ENCODE measurements around the gene SCAMP1.
"Not testable (repeated sequence)": the region's sequence is repeated elsewhere in the genome, so short reads cannot be mapped to it uniquely, and the experiment has no call there.

Gene SCAMP1

DNA sequence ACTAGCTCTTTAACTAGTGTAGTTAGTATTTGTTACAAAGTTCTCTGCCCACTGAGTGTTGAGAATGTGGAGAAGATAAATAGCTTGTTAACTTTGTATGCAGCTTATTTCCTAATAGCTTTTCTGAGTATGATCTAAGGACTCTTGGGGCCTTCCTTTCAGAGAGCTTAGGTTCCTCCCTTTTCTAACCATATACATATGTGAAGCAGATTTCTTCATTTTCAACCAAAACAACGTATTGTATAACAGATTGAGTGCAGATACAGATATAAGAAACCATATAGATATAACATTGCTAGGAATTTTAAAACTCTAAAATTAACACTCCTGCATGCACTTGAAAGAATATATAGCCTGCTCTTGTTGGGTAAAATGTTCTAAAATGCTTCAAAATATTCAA, 70.4 kb downstream of the SCAMP1 start:
- no peak for DNase-seq

DNA sequence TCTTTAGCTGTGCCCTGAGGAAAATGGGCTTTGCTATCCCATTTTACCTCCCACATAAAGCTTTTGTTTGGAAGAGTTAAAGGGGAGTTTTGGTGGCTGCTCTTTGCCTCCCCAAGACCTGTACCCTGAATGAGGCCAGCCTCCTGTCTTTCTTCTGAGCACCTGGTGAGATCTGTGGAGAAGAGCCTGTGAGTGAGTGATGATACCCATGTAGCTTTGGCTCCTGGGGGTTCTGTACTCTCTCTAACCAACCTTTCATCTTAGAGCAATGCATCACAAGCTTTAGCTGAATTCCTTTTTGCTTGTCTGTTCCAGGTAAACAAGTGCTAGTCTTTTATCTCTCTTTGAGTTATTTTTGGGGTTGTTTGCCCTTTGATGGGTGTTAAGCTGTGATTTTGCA, 73.6 kb downstream of the SCAMP1 start:
- DNase-seq = no peak

DNA sequence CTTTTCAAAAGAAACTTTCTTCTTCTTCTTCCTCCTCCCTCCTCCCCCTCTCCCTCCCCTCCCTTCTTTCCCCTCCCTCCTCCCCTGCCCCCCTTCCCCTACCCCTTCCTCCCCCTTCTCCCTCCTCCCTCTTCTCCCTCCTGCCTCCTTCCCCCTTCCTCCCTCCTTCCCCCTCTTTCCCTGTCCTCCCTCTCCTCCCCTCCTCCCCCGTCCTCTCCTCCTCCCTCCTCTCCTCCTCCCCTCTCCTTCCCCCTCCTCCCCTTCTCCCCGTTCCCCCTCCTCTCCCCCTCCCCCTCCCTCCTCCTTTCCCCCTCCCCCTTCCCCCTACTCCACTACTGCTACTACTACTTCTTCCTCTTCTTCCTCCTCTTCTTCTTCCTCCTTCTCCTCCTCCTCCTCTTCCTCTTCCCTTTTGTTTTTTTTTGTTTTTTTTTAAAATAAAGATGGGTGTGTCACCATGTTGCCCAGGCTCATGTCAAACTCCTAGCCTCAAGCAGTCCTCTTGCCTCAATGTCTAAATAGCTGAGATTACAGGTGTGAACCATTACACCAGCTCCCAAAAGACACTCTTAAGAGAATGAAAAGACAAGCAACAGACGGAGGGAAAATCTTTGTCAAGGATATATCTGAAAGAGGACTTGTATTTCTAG, 87.5 kb downstream of the SCAMP1 start:
- no peak for DNase-seq

DNA sequence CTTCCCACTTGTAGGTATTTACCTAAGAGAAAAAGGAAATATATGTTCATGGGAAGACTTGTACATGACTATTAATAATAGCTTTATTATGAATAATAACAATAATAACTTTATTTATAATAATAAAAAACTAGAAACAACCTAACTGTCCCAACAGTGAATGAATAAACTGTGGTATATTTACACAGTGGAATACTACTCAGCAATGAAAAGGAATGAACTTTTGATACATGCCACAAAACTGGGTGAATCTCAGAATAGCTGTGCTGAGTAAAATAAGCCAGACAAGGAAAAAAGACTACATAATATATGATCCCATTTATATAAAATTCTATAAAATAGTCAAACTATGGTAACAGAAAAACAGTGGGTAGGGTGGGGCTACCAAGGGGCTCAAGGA, 88.7 kb downstream of the SCAMP1 start:
- no peak for DNase-seq

DNA sequence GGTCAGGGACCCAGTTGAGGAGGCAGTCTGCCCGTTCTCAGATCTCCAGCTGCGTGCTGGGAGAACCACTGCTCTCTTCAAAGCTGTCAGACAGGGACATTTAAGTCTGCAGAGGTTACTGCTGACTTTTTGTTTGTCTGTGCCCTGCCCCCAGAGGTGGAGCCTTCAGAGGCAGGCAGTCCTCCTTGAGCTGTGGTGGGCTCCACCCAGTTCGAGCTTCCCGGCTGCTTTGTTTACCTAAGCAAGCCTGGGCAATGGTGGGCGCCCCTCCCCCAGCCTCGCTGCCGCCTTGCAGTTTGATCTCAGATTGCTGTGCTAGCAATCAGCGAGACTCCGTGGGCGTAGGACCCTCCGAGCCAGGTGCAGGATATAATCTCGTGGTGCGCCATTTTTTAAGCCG, 97.1 kb downstream of the SCAMP1 start:
- not testable (repeated sequence) for DNase-seq

DNA sequence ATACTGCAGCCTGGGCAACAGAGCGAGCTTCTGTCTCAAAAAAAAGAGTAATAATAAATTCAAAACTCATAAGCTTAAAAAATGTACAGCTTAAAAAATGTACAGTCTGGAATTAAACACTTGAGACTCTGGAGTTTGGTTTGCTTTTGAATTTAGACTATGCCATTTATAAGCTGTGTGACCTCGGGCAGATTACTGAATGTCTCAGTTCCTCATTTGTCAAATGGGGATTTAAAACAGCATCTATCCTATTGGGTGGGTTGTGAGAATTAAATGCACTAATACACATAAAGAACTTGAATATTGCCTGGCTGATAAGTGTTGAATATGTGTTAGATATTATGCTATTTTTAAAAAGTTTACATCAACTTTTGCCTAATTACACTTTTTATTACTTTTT, 98.4 kb downstream of the SCAMP1 start:
- no peak for DNase-seq

DNA sequence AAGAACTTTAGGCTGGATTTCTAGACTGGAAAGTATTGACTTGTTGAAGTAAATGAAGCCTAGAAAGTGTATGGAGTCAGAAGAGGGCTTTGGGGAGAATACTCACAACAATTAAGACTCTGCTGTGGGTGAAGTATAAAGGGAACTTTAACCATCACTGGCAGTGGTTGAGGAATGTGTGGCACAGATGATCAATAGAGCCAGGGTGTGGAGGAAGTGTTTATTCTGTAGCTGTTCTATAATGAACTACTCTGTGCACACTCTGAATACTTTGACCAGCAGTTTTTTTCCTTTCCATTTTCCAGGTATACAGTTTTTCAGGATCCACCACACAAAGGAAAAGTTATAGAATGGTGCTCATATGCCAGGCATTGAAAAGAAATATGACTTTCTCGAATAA, 106.7 kb downstream of the SCAMP1 start:
- no peak for DNase-seq

DNA sequence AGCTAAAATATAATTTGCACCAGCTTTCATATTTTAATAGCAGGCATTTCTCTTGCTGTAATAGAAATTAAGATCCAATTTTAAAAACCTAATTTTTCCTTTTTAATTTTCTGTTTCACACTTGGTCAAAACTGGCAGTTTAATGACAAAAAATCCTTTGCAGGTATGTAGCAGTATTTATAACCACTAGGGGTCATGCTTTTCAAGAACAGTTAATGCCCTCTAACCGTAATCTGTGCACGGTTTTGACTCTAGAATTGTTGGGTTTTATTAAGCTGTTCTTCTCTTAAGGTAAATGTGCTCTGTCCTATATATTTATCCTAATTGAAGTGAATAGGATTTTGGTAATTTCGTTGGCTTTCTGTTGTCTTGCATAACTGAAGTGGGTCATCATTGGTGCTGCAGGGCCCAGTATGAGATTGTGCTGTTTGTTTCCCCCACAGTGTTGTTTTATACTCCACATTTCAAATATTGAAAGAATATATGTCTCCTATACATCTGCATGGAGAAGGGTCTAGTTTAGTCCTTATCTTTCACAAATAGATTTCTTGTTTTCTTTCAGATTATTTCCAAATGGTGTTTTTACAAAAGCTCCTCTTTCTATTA, 107.4 kb downstream of the SCAMP1 start:
- DNase-seq = no peak

DNA sequence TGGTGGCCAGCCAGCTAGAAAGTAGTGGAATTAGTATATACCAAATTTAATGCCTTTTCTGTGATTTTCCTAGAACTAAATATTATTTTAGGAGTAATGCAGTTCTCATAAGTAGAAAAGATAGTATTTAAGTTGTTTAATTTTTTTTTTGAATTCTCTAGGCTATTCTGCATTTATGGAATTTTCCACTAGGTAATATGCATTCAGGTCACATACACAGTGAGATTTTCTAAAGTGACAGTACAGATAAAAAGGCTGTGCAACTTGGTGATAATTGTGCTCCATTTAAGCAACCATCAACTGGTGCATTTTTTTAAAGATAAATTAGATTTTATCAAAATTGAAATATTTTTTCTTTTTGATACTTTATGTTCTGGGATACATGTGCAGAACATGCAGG, 111.5 kb downstream of the SCAMP1 start:
- no peak for DNase-seq

DNA sequence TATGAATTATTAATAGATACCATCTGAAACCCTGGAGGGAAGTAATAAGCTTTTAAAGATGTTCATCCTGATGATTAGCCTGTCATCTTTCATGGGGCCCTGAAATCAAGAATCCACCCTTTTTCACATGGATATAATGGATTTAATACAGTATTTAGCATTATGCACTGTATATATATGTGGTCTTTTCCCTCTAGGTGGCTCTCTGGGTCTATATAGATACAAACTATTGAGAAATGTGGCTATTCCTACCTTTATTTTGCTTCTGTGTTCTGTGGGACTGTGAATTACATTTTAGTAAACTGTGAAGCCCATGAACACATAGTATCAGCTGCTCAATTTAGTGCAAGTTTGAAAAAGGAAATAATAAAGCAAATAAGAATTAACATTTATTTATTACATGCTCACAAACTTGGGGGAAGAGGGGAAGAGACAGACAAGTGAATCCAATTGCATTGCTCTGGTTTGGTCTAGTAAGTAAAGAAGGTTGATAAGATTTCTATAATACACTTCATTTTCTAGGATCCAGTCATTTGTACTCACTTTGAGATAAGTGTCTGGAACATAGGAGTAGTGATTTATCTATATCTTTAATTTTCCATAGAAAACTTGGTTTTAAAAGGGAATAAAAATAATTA, 112.2 kb downstream of the SCAMP1 start:
- DNase-seq = no peak

DNA sequence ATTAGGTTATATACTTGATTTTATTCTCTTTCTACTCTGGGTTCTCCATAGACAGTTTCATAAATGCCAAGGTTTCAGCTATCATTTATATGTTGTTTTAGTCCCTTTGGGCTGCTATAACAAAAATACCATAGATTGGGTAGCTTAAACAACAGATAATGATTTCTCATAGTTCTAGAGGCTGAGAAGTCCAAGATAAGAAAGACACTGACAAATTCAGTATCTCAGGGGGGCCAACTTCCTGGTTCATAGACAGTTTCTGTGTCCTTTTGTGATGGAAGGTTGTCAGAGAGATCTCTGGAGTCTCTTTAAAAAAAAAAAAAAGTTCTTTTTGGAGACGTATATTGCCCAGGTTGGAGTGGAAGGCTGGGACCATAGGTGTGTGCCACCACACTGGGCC, 113.3 kb downstream of the SCAMP1 start:
- DNase-seq = no peak

DNA sequence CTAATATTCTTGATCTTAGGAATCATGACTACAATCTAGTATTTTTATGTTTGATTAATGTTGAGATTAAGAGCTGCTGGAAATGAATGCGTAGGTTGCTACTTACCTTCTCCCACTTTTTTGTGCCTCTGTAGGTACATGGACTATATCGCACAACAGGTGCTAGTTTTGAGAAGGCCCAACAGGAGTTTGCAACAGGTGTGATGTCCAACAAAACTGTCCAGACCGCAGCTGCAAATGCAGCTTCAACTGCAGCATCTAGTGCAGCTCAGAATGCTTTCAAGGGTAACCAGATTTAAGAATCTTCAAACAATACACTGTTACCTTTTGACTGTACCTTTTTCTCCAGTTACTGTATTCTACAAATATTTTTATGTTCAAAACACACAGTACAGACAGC, 115.0 kb downstream of the SCAMP1 start:
- no peak for DNase-seq

DNA sequence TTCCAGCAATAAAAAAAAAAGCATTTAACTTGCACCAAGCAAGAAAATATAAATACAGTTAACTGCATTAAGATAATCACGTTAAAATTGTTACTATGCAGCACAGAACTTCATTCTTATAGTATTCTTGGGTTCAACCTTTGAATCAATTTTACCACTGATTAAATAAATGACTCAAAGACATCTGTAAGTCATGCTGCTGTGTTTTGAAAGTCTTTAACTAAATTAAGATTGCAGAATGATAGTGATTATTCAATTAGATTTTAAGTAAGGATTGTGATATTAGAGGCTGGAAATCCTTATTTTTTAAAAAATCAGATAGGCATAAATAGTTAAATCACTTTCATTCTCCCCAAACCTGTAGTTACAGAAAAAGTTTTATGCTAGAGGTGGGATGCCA, 116.4 kb downstream of the SCAMP1 start:
- no peak for DNase-seq

DNA sequence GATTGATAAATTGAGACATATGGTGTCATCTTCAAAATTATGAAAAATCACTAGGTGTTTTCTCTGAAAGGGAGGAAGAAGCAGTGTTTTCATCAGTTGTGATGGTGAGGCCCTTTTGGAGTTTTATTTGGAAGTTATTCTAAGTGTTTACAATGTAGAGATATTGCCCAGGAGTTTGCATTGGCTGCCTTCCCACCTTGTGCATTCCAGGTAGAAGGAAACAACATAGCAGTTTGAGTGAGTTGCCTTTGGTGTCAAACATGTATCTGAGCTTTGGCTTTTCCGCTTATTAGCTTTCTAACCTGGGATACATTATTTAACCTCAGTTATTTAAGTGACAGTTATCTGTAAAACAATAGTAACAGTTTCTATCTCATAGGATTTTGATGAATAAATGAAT, 122.5 kb downstream of the SCAMP1 start:
- DNase-seq = no peak

DNA sequence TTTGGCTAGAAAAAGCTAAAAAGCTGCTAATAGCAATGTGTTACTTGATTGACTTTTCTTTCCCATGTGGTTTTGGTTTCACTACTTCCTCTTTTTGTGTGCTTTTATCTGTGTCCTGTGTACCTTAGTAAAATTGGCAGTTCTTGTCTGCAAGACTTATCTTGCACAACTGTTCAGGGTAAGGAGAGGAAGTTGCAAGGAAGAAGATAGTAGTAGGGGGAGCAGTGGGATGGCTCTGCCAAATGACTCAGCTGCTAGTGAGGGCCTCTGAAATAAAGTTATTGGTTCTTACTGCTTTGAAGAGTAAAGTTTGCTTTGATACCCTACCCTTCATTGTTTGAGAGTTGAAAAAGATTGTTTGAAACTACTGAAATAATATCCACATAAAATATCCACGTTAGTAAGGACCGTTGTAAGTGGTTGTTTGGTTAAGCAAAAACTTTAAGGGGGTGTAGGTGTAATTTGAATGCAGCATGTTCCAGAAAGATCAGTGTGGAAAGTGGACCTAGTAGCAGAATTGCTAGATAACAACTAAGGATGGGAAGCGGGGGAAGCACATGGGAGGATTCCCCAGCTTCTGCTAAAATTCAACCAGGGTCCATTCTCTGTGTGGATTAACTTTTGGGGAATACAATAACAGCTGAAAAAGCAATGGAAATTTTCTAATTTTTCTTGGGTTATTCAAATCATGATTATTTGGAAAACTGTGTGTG, 123.5 kb downstream of the SCAMP1 start:
- DNase-seq = no peak

DNA sequence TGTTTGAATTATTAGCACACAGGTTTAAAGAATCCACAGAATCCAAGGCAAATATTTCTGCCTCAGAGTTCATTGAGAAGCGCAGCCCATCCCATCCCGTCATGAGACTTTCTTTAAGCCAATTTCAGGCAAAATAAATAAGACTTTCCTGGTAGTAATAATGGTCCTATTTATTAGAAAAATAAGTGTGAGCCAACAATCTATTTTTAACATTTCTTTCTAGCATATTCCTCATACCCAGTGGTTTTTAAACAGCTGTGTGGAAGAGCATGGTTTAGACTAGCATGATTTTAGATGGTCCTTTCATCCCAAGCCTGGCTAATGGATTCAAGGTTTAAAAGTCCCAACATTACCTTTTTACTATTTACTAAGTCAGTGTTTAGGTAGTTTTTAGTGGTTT, 125.8 kb downstream of the SCAMP1 start:
- no peak for DNase-seq

DNA sequence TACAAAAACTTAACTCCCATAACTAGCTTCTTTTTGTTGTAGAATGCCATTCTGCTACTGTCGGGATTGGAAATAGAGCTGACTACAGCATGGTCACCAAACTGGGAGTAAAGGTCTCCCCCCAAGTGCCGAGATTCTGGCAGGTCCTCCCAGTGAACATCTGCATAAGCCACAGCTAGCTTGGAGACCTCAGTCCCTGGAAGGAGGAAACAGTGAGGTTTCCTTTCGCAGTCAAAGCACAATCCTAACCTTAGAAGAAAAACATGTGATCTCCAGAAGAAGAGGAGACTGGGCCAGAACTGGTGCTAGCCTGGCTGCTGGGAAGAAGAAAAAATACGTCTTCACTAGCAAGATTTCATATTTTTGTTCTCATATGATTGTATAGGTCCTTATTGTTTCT, 127.4 kb downstream of the SCAMP1 start:
- no peak for DNase-seq

DNA sequence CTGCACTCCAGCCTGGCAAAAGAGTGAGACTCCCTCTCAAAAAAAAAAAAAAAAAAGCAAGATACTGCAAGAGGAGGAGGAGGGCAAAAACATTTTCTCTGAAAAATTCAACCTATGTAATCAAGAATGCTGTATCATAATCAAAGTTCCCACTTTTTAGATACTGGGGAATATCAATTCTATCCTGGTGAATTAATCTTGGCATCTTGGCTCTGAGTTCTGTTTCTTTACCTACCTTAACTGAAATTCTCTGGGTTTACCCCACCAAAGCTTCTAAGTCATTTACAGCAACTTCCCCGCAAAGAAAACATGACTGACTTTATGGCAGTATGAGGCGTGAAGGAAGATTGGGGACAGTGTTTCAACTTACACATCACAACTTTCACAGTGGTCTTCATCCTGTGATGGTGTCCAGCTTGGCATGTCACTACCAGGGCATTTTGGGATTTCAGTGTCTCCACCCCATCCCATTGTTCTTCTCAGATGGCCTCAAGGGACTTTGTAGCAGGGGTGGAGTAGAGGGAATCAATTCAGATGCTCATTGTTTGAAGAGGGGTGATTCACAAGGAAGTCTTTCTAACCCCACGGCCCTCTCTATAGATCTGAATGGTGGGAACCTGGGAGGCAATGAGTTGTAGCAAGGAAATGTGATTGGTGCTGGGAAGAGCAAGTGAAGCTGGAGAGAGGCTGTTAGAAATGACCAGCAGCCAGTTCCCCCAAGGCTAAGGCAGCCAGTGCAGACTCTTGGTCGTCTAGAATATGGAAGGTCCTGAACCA, 130.5 kb downstream of the SCAMP1 start:
- DNase-seq = no peak

DNA sequence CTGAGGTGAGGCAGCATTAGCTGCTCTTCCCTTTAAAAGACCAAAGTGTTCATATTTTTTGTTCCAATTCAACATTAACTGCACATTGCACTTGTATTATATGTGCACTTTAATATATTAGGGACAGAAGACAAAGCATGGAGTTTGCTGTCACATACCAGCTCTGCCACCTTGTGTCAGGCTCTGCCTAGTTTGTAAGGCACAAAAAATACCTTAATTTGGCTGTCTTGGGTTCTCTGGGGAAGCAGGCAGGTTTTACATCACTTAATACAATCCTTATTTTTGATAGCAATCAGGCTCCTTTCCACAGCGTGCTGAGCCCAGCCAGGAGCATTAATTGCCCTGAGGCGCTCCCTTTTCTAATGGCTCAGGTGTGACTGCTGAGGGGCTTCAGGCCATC, 131.8 kb downstream of the SCAMP1 start:
- DNase-seq = no peak

DNA sequence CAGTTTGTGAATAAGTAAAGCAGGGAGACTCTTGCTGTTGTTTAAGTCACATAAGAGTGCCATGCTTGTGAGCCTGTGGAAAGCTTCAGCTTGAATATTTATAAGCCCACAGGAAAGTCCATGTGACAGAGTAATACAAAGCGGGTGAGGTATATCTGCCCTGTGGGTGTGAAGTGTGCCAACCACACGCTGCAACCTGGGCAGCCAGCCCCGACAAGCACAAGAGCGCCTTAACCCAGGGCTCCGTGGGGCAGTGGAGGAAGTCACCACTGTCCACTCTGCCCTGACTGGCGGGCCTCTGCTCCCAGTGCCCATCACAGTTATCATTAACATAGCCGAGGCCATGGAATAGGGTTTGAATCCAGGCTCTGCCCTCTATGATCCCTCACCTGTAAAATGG, 132.2 kb downstream of the SCAMP1 start:
- no peak for DNase-seq

DNA sequence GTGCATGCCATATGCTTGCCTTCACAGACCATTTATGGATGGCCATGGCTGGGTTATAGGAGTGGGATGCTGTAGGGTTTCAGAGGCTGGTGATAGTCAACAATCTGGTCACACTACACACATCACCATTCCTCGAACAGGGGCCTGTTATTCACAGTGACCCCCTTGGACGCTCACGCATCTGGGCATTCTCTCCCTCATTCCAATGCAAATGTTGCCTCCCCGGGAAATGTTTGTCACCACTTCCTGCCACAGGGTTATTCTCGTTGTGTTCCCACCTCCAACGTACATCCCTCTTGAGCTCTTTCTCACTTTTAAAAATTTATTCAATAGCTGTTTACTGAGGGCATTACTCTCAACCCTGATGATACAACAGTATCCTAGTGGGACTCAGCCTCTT, 135.4 kb downstream of the SCAMP1 start:
- no peak for DNase-seq

DNA sequence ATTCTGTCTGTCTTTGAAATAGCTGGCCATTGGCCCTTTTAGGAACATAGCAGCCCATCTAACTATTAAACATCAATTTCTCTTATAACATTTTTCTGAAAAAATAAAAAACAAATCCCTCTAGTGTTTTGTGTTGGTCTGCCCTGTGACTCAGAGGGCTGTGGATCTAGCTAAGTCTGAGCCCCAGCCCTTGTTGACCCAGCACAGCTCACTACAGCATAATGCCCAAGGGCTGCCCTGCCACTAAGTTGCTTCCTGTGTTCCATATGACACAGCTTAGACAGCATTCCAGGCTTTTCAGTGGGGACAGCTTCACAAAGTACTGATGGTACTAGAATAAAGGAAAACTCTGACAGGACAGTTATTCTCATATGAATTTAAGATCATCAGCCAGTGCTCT, 136.0 kb downstream of the SCAMP1 start:
- DNase-seq = no peak
